ENCODE results near the gene MYO7B.

- no peak for TF ChIP-seq CTCF (conservative IDR thresholded peaks at IDR 0.05; ENCODE audit: low read depth, low read length)
- no peak for TF ChIP-seq EZH2 (IDR thresholded peaks at IDR 0.05; ENCODE audit: low read length, unreplicated experiment)
- TF ChIP-seq EZH2phosphoT487 (IDR thresholded peaks at IDR 0.05; ENCODE audit: borderline replicate concordance, low read length) = no peak
Measured at GRCh38 chr2:127630864-127631540, 95.5 kb downstream of the MYO7B start.
